Bone marrow (tissue), 2 donors: ENCODE measurements around the gene CD36.
A peak's percentile ranks its signal among the peaks of the same experiment; 100 is the strongest.

ENCODE experiments used
- DNase-seq, 2 donors: peaks; one replicate each; lab custom pipeline; 2025; lab: John Stamatoyannopoulos, UW

CD36 gene

DNA sequence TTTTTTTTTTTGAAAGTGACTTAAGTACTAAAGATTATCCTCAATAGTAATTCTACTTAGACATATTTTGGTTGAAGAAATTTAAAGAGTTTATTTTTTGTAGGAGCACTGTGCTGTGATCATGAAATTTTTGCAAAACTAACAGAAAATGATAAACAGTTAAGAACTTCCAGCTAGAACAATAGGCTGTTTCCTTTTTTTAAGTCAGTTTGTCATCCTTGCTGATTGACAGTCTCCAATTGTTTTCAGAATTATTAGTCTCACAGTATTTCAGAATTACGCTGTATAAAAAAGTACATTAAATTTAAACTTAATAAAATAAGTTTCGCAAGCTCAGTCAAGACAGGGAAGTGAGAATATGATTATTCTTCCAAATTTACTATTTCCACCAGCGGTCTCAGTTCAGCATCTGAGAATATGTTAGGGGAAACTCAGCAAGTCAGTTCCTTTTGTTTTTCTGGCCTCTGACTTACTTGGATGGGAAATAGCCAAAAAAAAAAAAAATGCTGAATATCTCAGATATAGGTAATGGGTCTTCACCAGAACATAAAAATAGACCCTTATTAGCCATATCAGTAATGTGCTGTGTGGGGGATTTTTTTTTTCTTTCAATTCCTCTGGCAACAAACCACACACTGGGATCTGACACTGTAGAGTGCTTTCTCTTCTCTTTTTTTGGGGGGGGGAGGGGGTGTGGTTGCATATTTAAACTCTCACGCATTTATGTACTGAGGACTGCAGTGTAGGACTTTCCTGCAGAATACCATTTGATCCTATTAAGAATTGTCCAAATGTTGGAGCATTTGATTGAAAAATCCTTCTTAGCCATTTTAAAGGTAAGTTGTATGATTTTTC, at the start of gene CD36:
TSS of gene CD36 (plus strand) at position 732 of the 855 bp plus-strand sequence. CDS start 8,099 bp downstream, outside the sequence.
- peak in 1 of 2 donors; percentile 63 for DNase-seq

DNA sequence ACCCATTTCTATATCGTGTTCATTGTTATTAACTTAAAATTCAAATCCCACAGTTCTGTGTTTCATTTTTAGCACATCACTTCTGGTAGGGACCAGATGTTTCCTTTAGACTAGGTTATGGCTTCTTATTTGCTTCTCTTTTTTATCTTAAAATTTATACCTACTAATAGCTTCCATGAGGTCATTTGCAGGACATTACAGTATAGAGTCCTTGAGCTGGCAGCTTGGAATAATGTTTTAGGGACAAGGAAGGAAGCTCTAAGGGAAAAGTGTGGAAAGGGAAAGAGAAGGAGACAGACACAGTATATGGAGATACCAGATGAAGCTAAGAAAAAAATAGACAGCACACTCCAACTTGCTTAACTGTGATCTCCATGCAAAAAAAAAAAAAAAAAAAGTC, 48.8 kb upstream of the CD36 start:
- peak in 1 of 2 donors; percentile 83 for DNase-seq

DNA sequence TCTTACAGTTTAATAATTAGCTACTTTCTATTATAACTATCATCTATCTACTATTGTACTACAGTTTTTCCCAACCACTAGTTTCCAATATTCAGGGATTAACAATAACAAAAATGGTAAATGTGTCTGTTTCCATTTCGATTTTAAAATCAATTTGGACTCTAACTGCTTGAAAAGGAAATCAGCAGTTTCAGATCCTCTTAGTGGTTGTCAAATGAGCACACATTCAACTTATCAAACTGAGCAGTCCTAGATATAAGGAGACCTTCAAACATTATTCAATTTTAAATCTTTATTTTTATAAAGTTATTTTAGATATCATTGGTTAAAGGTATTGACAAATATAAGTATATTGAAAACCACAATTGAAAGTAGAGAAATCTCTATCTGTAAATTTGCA, 46.8 kb upstream of the CD36 start:
- no peak for DNase-seq

DNA sequence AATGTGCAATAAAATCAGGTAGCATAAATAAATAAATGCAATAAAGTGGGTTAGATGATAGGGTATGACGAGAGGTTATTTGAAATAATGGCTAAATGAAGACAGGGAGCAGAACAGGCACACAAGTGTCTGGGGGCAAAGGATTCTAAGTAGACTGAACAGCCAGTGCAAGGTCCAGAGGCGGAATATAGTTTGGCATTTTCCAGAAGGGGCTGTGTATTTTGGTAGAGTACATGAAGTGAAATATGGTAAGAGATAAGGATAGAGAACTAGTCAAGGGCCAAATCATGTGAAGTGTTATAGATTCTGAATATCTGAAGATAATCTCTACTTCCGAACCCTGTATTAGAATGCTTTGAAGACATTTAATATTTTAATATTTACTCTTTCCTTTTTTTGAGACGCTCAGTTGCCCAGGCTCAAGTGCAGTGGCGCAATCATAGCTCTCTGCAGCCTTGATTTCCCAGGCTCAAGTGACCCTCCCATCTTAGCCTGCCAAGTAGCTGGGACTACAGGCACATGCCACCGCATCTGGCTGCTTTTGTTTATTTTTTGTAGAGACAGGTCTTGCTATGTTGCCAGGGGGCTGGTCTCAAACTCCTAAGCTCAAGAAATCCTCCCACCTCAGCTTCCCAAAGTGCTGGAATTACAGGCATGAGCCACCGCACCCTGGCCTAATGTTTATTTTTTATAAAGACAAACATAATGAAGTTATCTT, 44.4 kb upstream of the CD36 start:
- DNase-seq, result no peak

DNA sequence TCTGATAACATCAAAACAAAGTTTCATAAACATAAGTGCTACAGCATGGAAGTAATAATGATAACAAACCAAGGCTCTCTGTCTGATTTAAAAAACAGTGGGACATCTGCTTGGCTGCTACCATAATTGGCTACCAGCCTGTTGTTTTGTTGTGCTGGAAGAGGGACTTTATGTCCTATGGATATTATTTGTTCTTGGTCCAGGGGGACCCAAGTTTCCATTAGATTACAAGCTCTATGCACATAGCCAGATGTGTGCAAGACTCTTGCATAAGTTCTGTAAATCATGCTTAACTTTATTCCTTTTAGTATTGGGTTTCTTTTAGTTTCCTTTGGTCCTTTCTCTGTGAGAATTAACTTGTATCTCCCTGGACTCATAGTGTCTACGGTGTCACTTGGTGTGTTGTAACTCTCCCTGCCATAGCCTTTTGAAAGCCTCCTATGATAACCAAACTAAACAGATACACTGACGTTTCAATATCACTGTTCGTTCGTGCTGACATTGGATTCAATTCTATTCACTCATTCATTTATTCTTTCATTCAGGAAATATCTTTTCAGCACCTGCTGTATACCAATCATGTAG, 41.4 kb upstream of the CD36 start:
- DNase-seq, result no peak

DNA sequence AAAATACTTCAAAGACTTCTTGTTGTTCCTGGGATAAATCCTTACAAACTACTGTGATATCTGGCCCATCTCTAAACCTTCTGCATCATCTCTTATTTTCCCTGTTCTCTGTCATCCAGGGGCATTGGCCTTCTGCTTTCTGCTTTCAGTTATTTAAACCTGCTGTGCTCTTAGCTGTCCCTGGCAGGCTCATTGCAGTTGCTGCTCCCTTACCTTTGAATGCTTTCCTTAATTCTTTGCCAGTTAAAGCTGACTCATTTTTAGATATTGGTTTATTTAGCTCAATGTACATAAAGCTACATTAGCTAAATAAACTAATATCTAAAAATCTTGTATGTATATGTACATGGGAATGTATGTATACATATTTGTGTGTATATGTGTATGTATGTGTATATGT, 40.6 kb upstream of the CD36 start:
- DNase-seq, result no peak

DNA sequence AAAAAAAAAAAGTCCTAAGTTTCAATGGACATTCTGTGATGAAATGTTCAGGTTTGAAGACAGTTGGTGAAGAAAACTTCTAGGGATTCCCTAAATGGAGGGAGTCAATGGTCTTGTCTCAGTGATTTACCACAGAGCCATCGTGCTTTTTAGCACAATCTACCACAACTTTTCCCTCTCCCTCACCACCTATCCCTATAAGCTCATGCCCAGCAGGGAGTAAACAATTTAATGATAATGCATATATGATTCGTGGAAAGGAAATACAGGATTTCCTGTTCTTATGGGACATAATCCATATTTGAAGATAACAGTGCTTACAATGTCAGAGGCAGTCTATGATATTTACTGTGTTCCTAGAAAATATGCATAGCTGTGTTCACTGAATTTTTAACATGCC, 38.4 kb upstream of the CD36 start:
- no peak for DNase-seq

DNA sequence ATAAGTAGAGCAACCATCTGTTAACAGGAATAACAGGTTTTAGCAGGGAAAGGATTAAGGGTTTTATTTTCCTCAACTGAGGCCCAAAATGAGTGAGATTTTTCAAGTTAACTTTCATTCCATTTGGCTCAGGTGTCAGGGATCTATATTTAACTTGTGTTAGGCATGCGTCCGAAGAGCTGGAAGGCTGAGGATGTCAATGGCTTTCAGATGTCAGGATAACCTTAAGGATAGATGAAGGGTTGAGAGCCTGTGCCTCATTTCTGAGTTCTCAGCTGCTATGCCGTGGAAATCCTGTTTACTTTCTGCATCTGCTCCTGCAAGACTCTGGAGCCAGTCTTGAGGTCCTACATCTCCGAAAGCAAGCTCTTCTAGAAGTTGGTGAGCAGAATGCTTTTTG, 36.4 kb upstream of the CD36 start:
- no peak for DNase-seq

DNA sequence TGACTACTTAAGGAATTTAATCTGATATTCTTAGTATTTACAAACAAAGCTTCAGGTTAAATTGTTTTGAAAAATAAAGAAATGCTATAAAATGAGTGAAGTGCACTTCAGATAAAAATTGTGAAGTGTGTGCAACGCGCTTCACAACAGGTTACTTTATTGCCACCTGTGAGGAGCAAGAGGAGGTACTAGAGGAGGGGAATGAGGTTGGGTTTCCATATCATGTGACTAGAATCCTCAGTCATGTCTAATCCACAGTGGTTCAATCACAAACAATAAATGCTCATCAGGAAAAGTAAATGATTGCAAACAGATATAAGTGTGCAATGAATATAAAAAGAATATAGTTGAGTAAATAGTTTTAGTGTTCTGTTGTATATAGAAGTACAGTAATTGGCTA, 34.5 kb upstream of the CD36 start:
- no peak for DNase-seq

DNA sequence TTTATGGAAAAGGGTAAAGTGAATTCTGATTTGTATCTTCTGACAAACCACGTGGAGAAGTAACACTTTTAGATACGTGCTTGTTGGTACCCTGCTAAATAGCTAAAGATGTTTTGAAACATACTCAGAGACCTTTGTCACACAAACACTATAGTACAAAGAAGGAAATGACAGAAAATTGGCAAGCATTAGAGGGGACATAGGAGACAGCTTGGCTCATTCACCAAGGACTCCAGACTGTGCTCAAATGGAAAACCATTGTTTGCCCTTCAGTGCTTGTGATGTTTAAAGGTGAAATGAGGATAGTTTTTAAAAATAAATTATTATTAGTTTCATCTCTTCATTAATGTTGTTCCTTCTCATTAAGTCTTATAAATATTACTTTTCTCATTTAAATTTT, 34.0 kb upstream of the CD36 start:
- no peak for DNase-seq

DNA sequence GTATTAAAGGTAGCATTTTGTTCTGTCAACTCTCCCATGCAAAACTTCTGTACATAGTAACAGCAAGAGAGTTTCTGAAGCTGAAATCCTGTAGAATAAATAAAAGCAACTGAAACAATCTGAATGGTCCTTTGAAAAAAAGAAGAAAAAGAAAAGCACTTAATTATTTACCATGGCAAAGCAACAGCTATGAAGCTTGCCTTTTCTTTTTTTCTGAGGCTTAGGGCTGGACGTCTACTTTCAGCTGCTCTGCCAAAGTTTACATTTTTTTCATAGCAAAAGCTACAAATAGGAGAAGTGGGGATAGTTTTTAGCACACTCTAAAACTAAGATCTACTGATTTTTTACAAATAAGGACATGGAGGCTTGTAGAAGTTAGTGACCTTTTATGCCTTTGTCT, 31.3 kb upstream of the CD36 start:
- no peak for DNase-seq

DNA sequence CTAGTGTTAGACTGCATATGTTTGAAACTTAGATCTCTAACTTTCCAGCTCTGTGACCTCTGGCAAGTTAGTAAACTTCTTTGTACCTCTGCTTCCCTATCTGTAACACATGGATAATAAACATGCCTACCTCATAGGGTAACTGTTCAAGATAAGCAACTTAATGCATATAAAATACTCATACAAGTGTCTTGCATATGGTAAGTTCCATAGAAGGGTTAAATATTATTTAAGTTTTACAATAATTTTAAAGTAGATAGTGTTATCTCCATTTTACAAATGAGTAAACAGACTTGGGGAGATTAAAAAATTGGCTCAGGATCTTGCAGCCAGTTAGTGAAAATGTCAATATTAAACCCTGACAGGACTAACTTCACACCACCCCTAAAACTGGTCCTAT, 30.1 kb upstream of the CD36 start:
- DNase-seq, result no peak

DNA sequence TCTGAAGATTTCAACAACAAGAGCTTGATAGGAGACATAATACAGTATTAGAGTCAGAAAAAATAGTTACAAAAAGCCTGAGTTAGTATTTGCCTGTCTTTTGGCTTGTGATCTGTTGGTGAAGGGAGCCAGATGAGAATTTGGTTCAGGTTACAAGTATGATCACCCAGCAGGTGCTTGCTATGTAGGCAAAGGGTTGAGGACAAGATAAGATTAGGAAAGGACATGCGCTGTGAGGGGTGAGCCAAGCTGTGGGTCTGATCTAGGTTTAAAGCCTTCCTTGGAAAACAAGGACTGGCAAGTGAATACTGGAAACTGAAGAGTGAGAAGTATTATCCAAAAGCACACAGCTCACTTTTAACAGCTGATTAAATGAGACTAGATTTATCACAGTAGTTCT, 28.7 kb upstream of the CD36 start:
- no peak for DNase-seq

DNA sequence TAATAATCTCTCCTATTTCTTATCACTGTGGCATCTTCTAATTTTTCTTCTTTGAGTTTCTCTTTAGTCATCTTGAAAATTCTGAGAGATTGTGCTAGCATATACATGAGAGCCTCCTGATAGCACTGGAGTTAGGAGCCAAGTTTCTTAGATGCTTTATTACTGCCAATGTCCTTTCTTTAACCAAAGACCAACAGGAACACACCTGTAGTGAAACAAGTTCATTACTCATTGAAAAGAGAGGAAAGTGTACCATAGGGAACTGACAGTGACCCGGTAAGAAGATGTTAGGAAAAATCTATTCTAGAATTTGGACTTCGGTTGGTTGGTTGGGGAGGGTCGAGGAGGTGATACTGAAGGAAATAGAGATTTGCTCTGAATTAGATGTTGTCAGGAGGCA, 27.1 kb upstream of the CD36 start:
- DNase-seq, result no peak

DNA sequence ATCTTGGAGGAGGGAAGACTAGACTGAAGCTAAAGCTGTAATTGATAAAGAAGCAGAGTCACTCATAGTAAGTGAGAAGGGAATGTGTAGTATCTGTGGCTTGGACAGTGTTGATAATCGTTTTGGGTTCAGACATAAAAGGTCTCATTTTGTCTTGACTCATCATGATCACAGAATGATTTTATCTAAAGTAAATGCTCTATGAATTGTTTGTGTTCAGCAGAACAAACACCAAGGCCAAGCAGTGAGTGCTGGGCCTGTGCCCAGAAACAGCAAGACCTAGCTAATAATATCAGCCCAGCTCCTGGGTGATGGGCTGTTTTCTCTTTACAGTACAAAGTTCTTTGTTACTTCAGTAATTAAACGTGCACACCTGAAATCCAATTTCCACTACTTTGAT, 26.7 kb upstream of the CD36 start:
- no peak for DNase-seq

DNA sequence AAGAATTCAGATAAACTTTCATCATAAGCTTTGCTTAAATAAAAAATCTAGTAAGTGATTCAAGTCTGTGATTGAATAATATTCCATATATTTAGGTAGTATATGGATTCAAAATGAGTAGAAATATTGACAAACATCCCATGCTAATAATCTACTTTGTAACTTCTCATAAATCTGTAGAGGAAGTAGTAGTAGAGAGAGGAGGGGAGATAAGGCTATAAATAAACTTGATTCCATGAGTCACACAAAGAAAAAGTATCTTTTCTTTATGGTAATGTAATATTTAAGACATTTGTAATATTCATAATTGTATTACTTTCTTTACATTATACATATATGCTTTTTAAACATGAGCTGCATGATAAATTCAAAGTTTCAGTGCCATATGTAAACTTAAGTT, 25.6 kb upstream of the CD36 start:
- peak in 1 of 2 donors; percentile 70 for DNase-seq

DNA sequence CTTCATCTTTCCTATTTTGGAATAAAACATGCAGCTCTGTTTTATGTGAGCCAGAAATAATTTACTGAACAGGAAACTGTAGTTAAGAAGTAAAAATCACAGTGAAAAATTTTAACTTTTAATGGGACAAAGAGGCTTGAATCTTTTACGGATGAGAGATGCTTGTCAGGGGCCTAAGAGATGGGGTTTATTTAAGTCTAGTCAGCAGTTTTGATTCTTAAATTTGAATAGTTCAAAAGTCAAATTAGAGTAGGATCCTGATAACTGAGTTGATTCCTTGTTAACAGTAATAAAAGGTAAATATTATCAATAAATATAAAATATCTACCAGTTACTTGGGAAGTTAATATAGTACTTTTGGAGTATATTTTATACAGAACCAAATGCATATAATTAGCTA, 24.9 kb upstream of the CD36 start:
- no peak for DNase-seq

DNA sequence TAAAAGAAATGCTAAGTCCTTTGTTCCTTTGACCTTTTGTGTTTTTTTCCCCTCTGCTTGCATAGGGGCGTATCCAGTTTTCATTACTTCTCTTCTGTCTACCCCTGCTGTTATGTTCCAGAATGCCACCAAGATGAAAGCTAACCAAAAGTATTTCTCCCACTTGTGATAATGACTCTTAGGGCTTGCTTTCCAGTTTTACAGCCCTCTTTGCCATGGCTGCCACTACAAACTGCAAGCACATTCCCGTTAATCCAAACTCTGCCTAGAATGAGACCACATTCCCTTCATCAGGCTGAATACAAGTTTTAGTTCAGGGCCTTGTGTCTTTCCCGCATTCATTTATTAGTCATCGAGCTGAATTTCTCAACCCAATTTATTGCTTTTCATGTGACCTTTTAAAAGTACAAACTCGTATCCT, 23.6 kb upstream of the CD36 start:
- no peak for DNase-seq

DNA sequence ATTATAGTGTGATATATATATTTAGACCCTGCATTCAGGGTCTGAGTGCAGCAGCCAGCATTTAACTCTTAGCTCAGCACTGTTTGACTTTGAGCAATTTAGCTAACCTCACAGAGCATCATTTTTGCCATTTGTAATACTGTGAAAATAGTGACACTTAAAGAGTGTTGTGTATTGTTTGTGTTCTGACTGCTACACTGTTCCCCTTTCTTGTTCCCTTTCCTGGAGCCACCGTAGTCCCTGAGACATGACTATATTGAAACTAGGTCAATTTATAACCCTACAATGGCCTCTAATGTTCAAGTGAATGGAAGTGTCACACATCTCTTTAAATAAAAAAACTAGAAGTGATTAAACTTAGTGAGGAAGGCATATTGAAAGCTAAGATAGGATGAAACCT, 20.3 kb upstream of the CD36 start:
- DNase-seq, result peak in 1 of 2 donors; percentile 81

DNA sequence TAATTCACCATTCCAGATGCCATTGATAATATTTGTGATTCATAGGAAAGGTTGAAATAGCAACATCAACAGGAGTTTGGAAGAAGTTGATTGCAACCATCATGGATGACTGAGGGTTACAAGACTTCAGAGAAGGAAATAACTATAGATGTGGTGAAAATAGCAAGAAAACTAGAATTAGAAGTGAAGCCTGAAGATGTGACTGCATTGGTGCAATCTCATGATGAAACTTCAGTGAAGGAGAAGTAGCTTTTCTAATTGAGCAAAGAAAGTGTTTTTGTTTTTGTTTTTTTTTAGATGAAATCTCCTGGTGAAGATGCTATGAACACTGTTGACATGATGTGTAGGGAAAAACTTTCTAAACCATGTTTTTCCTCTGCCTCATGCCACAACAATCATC, 18.7 kb upstream of the CD36 start:
- no peak for DNase-seq

DNA sequence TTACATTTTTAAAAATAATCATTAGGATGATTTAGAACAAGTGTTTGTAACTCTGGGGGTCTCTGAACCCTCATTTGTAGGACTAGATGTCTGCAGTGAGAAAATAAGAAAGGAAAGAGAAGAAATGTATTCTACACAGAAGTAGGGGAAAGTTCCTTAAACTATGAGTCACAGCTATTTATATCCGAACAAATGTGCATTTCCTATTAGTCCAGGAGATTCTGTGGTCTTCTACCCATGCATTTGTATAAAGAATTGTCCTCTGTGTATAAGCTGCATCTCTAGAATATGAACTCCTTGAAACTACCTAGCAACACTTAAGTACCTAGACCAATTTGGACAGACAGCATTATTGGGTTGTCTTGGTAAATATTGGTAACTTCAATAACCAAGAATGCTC, 15.9 kb upstream of the CD36 start:
- peak in 1 of 2 donors; percentile 89 for DNase-seq

DNA sequence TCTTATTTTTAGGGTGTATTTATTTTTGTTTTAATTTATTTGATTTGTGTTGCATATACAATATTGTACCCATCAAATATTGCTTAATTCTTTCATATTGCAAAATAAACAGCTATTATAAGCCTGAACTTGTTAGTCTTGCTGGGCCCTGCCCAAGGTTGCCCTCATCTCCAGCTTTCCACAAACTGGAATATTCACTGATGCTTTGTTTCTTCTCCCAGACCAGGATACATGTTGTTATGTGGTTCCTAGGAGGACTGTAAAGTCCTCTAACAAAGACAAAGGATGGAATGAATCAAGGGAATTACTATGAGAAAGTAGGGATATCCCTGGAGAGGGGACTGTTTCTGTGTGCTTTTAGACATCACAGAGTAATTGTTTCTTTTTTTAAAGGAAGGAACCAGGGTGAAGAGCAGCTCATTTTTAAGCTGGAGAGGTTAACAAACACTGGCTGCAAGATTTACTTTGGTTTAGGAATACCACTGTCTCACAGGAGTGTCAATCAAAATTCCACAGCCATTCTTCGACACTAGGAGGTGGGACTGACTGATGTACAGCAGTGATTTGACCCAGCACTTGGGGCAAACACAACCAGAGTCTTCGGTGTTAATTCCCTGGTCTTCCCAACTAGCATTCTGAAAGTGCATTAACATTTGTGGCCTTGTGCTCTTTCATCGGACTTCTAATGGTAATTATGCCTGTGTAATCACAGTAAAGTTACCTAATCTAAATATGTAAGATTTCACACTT, 14.8 kb upstream of the CD36 start:
- no peak for DNase-seq
